ES-I3 (cell line): ENCODE results near the gene SLC30A3.

Experiments
- H3K36me3 ChIP-seq: 2 replicates; pipeline ENCODE4 v1.6.1; 2013; ENCODE audit warnings: mild to moderate bottlenecking, low read length, control low read depth, moderate library complexity; ENCODE audit not compliant: insufficient read depth
- H3K4me1 ChIP-seq: 2 replicates; pipeline ENCODE4 v1.6.1; 2013; ENCODE audit warnings: mild to moderate bottlenecking, control low read depth, low read length; ENCODE audit not compliant: insufficient read depth
- H3K9ac ChIP-seq: 2 replicates; pipeline ENCODE4 v1.6.1; 2013; ENCODE audit warnings: low read depth, mild to moderate bottlenecking, low read length, moderate library complexity
- H3K9me3 ChIP-seq: 2 replicates; pipeline ENCODE4 v1.6.1; 2013; ENCODE audit warnings: mild to moderate bottlenecking, low read length, moderate library complexity; ENCODE audit not compliant: control insufficient read depth, insufficient read depth

The SLC30A3 gene

DNA sequence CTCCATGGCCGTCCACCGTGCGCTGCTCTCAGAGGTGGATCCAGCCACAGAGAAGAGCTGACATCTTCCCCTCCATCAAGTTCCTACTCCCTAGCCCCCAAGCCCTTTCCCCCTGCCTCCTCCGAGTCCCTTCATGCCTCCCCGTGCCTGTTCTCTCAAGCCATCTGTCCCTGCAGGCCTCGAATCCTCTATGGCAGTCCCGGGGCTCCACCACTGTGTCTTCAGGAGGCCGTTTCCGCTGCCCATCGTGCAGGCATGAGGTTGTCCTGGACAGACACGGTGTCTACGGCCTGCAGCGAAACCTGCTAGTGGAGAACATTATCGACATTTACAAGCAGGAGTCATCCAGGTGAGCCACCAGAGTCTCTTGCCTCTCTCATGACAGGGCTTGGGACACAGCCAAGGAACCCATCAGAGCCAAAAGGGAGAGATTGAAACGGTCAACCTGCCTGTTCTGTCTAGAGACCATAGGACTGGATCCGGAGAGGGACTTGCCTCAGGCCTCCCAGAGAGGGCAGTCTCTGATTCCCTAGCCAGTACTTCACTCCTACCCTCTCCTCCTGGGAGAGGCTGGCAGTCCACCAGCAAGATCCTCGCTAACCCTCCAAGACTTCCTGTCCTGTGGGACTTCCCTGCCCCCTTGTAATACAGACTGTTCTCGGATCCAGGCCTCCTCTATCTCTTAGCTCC, 35.7 kb upstream of the SLC30A3 start:
- Histone ChIP-seq H3K9ac (no peak overlapping the region), H3K36me3 (no peaks in the 10 kb centered on the region), H3K4me1 (no peaks in the 10 kb centered on the region), H3K9me3 (no peaks in the 10 kb centered on the region)

GRCh38 chr2:27297195-27297594, 34.3 kb upstream of the SLC30A3 start:
- Histone ChIP-seq H3K9me3 (no peaks in the 10 kb centered on the region), H3K9ac (no peak overlapping the region), H3K4me1 (no peaks in the 10 kb centered on the region), H3K36me3 (no peaks in the 10 kb centered on the region)

DNA sequence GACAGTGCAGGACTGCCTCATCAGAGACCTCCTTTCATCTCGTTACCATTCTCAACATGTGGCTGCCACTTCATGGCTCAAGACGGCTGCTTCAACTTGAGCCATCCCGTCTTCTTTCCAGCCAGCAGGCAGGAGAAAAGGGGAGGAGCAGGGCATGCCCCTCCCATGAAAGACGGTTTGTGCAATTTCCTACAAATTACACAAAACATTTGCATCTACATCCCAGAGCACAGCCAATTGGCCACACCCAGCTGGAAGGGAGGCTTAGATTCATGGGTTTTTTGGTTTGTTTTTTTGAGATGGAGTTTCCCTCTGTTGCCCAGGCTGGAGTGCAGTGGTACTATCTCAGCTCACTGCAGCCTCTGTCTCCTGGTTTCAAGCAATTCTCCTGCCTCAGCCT, 33.6 kb upstream of the SLC30A3 start:
- no peak overlapping the region for H3K9ac ChIP-seq
- H3K36me3 ChIP-seq, result no peaks in the 10 kb centered on the region
- no peaks in the 10 kb centered on the region for H3K9me3 ChIP-seq
- H3K4me1 ChIP-seq, result no peaks in the 10 kb centered on the region

DNA sequence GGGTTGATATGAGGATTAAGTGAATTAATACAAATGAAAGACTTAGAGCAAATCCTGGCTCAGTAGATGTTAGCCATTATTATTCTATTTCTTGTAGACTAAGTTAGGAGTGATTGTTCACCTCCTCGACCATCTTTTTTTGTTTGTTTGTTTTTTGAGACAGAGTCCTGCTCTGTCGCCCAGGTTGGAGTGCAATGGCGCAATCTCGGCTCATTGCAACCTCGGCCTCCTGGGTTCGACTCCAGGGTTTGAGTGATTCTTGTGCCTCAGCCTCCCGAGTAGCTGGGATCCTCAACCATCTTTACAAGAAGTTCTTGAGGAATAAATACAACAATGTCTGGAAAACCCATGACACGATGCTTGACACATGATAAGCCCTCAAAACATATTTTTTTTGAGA, 32.1 kb upstream of the SLC30A3 start:
- Histone ChIP-seq H3K9ac (no peak overlapping the region), H3K4me1 (no peaks in the 10 kb centered on the region), H3K36me3 (no peaks in the 10 kb centered on the region), H3K9me3 (no peaks in the 10 kb centered on the region)

DNA sequence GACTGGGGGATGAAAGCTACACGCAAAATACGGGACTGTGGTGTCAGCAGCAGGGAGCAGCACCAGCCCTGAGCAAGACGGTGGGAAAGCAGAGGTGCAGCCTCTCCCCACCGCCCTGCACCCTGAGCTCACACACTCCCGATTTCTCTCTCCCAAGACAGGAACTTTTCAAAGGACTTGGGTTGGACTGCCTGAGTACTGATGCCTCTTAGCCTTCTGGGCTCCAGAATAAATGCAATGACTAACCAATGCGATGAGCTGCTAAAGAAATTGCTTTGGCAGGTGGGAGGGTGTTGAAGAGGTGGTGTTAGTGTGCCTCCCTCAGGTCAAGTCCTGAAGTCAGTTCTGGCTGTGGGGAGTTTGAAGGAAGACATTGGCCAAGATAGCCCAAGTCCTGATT, 29.0 kb upstream of the SLC30A3 start:
- no peaks in the 10 kb centered on the region for H3K9me3 ChIP-seq
- H3K9ac ChIP-seq, result no peak overlapping the region
- no peaks in the 10 kb centered on the region for H3K4me1 ChIP-seq
- H3K36me3 ChIP-seq, result no peaks in the 10 kb centered on the region

GRCh38 chr2:27290549-27290948, 27.7 kb upstream of the SLC30A3 start:
- H3K9ac ChIP-seq, result no peak overlapping the region
- H3K4me1 ChIP-seq, result no peaks in the 10 kb centered on the region

DNA sequence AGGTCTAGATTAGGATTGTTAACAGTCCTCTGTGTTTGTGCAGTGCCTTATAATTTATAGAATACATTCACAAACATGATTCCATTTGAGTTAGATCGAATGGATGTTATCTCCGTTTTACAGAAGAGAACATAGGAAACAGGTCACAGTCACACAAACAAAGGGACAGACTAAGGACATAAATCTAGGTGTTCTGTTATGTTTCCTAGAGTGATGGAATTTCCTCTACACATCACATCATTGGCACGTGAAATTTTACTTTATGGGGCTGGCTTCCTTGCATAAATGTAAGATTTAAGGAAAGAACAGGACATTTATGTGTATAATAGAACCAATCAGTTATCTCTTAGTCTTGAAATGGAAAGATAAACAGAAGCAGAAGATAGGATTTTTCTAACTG, 25.8 kb upstream of the SLC30A3 start:
- Histone ChIP-seq H3K9me3 (no peaks in the 10 kb centered on the region), H3K36me3 (no peaks in the 10 kb centered on the region), H3K9ac (no peak overlapping the region), H3K4me1 (no peaks in the 10 kb centered on the region)

More at GRCh38 chr2:27290549-27290948, 27.7 kb upstream of the SLC30A3 start:
- no peaks in the 10 kb centered on the region for H3K36me3 ChIP-seq
- H3K9me3 ChIP-seq, result no peaks in the 10 kb centered on the region

DNA sequence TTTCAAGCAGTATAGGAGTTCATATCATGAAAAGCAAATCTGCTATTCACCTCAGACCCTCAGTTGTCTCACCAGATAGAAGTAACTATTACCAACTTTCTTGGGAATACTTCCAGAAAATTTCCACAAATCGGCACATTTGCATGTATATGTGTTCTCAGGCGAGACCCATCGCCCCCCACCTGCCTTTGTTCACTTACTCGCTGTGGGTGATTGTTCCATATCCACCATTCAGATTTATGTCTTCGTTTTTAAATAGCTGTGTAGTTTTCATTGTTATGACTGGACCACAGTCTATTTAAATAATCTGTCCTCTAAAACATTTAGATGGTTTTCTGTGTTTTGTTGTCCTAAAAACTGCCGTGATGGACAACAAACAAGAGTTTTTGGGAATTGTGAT, 22.6 kb upstream of the SLC30A3 start:
- Histone ChIP-seq H3K4me1 (peaks cover 19% of the 10 kb centered on the region), H3K9ac (no peak overlapping the region), H3K9me3 (no peaks in the 10 kb centered on the region), H3K36me3 (no peaks in the 10 kb centered on the region)

DNA sequence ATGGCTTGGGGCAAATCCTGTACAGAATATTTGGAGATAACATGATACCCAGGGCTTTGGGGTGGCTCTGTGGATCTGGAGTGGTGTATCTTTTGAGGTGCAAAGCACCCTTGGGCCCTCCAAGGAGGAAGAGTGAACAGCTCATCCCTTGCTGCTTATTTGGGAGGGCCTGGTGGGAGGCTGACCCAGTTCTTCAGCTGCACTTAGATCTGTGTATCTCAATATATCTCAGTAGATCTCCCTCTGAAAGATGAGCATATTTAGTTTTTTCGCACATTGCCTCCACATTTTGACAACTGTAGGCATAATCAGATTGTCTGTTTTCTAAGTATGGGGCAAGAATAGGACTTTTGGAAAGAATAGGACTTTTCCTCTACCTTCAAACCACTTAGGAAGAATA, 22.1 kb upstream of the SLC30A3 start:
- Histone ChIP-seq H3K9ac (no peak overlapping the region), H3K36me3 (no peaks in the 10 kb centered on the region), H3K4me1 (peaks cover 19% of the 10 kb centered on the region), H3K9me3 (no peaks in the 10 kb centered on the region)

DNA sequence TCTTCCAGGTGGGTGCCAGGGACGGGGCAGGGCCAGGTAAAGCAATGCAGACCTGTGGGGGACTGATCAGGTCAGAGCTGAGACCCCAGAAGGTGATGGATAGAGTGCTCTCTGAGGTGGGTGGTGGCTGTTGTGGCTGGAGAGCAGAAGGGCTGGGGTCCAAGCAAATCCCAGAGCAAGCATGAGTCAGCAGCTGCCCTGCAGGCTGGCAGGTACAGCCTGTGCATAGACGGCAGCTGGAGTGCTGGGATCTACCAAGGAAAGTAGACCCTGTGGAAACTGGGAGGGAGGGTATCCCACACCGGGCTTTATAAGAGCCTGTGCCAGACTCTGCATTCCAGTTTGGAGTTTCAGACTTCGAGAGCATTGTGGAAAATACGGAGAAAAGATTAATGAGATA, 20.0 kb upstream of the SLC30A3 start:
- H3K4me1 ChIP-seq, result peaks cover 19% of the 10 kb centered on the region
- no peaks in the 10 kb centered on the region for H3K9me3 ChIP-seq
- no peaks in the 10 kb centered on the region for H3K36me3 ChIP-seq
- H3K9ac ChIP-seq, result no peak overlapping the region

DNA sequence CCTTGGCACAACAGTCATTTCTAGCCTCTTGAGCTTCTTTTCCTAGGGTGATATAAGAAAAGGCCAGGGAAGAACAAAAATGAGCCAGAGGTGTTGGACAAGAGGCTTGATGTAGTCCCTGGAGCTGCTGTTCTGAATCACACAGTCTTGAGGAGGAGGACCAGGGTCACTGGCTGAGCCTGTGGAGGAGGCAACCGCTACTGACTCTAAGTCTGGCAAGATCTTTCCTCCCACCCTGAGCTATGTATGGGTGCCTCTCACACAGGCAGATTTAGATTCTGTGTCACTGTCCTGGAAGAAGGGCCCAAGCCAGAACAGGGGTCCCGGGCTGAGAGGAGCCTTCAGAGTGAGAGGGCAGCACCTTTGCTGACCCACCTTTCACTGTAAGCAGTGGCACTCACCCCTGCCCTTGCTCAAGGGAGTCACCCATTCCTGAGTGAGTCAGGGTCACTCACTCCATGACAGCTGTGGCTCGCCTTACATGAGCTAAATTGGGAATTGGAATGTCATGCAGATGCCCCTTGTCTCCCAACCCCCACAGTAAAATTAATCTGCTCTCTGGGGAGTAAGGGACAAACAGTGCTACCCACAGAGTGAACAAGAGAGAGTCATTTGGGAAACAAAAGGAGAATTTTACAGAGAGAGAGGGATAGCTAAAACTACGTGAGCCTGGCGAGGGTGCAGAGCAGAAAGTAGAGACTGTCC, 19.2 kb upstream of the SLC30A3 start, which contains the start of gene TRIM54:
Gene TRIM54 (plus strand): TSS at position 575 of the 705 bp plus-strand sequence. CDS start 303 bp downstream, outside the sequence.
- Histone ChIP-seq H3K9ac (no peak within 1 kb of the TSS), H3K4me1 (peaks cover 19% of the 10 kb centered on the region), H3K36me3 (no peaks in the 10 kb centered on the region)

GRCh38 chr2:27281442-27281841, 18.6 kb upstream of the SLC30A3 start:
- peaks cover 19% of the 10 kb centered on the region for H3K4me1 ChIP-seq
- H3K9ac ChIP-seq, result no peak overlapping the region
- H3K36me3 ChIP-seq, result no peaks in the 10 kb centered on the region
- H3K9me3 ChIP-seq, result no peaks in the 10 kb centered on the region

More for the DNA sequence above, 19.2 kb upstream of the SLC30A3 start, which contains the start of gene TRIM54:
- H3K9me3 ChIP-seq, result no peaks in the 10 kb centered on the region

DNA sequence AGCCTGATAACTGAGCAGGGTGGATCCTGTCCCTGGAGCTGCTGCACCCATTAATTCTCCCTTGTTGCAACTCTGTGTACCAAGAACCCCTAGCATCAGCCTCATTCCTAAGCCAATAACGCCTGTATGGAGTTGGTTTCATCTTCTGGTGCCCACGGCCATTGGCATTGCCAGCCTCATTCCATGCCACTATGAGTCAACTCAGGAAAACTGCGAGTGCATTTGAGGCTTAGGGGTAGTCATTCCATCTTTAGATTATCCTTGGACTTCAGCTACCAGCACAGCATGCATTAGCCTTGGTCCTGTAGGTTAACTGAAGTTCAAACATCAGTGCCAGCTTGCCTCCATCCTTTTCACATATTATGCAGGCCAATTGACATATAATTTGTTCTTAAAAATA, 18.0 kb upstream of the SLC30A3 start:
- Histone ChIP-seq H3K4me1 (peaks cover 19% of the 10 kb centered on the region), H3K9ac (no peak overlapping the region), H3K9me3 (no peaks in the 10 kb centered on the region), H3K36me3 (no peaks in the 10 kb centered on the region)

GRCh38 chr2:27278010-27278409, 15.2 kb upstream of the SLC30A3 start:
- H3K9ac ChIP-seq, result no peak overlapping the region

More at GRCh38 chr2:27278010-27278409, 15.2 kb upstream of the SLC30A3 start:
- Histone ChIP-seq H3K4me1 (peaks cover 15% of the 10 kb centered on the region), H3K9me3 (no peaks in the 10 kb centered on the region), H3K36me3 (no peaks in the 10 kb centered on the region)
